Measurements from ENCODE around the gene MC1R.

Gene MC1R

DNA sequence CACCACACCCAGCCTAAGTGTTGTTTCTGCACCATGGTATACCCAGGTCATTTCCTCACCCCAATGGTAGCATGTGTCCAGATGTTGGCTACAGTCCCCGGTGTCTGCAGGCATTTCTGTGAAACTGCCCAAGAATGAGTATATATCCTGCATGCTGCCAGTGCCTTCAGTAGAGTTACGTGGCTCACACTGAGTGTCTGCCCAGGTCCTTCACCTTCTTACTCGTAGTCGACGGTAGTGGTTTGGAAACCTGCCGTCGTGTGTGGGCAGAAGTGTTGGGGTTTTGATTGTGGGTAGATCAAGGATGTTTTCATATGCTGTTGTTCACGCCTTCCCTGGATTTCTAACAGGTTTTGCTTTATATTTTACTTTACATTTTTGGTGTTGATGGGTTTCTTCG, 28.5 kb upstream of the MC1R start:
- Histone ChIP-seq H4K20me1 (ENCODE audit: insufficient read depth) (no peaks in the 10 kb centered on the region), H3K4me1 (ENCODE audit: low read depth, poor library complexity, severe bottlenecking) (no peaks in the 10 kb centered on the region), H3K36me3 (ENCODE audit: insufficient read depth) (peaks cover 5% of the 10 kb centered on the region; the same call in 1 of the 2 replicates), H2AFZ (ENCODE audit: low read depth) (no peak overlapping the region), H3K9ac (no peak overlapping the region), H3K4me2 (no peak overlapping the region), H3K79me2 (ENCODE audit: insufficient read depth, low read depth) (no peaks in the 10 kb centered on the region), H3K27ac (no peak overlapping the region), H3K4me3 (IDR thresholded peaks at IDR 0.05; ENCODE audit: insufficient read depth, low read depth, low read length) (no peak overlapping the region), H3K27me3 (ENCODE audit: insufficient read depth, low read depth) (no peaks in the 10 kb centered on the region)
- TF ChIP-seq, protein P1, sequence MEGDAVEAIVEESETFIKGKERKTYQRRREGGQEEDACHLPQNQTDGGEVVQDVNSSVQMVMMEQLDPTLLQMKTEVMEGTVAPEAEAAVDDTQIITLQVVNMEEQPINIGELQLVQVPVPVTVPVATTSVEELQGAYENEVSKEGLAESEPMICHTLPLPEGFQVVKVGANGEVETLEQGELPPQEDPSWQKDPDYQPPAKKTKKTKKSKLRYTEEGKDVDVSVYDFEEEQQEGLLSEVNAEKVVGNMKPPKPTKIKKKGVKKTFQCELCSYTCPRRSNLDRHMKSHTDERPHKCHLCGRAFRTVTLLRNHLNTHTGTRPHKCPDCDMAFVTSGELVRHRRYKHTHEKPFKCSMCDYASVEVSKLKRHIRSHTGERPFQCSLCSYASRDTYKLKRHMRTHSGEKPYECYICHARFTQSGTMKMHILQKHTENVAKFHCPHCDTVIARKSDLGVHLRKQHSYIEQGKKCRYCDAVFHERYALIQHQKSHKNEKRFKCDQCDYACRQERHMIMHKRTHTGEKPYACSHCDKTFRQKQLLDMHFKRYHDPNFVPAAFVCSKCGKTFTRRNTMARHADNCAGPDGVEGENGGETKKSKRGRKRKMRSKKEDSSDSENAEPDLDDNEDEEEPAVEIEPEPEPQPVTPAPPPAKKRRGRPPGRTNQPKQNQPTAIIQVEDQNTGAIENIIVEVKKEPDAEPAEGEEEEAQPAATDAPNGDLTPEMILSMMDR (conservative IDR thresholded peaks at IDR 0.05; ENCODE audit: low read depth, low read length), result no peak

DNA sequence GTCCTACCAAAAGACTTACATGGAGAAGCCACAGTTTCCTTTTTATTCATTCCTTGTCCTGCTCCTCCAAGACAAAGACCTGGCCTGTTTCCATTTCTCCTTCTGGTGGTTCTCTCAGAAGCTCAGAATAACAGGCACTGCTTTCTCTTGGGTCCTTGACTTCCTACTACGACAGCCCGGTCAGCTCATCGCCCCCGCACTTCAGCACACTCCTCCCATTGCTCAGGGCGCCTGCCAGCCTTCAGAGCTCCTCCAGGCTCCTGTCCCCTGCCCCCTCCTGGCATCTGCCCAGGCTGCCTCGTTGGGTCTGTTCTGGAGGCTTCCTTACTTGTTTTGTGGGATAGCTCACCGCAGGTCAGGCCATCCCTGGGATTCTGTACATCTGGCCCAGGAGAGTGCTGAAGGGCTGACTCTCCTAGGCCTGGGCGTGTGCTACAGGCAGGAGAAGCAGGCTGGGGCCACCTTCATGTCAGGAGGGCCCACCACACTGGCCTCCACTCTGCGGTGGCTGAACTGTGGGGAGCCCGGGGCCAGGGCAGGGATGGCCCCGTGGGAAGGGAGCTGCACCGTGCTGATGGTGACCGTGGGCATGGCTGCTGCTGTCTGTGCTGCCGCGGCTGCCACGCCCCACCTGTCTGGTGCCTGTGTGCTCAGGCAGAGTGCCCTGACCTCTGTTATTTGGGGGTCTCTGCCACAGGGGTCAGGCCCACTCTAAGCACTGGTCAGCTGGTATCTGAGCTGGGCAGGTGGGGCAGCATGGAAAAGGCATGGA, 27.6 kb upstream of the MC1R start:
- Histone ChIP-seq H3K36me3 (ENCODE audit: insufficient read depth) (no peaks in the 10 kb centered on the region; the same call in 1 of the 2 replicates), H4K20me1 (ENCODE audit: insufficient read depth) (no peaks in the 10 kb centered on the region), H2AFZ (ENCODE audit: low read depth) (no peak overlapping the region), H3K4me1 (ENCODE audit: low read depth, poor library complexity, severe bottlenecking) (no peaks in the 10 kb centered on the region), H3K4me3 (IDR thresholded peaks at IDR 0.05; ENCODE audit: insufficient read depth, low read depth, low read length) (no peak overlapping the region), H3K27me3 (ENCODE audit: insufficient read depth, low read depth) (no peaks in the 10 kb centered on the region), H3K9ac (no peak overlapping the region), H3K79me2 (ENCODE audit: insufficient read depth, low read depth) (no peaks in the 10 kb centered on the region), H3K27ac (no peak overlapping the region), H3K4me2 (no peak overlapping the region)
- TF ChIP-seq, protein P1 (conservative IDR thresholded peaks at IDR 0.05; ENCODE audit: low read depth, low read length), result no peak

DNA sequence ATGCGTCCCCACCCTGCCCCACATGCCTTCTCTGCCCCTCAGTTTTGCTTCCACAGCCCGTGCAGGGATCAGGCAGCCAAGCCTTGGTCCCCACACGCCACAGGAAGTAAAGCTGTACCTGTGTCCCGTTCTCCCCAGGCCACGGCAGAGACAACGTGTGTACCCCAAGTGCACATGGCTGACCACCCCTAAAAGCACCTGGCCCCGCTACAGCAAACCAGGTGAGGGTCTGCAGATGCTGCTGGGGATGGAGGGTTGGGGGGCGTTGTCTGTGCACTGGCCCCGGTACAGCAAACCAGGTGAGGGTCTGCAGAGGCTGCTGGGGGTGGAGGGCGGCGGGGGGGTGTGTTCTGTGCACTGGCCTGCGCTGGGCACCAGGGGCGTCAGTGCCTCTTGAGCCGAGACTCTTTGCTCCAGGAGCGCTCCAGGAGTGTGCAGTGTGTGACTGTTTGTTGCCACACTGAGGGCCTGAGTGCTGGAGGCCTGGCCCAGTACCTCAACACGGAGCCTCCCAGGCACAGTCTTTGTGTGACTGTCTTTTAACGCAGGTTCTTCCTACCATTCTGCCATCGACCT, 26.5 kb upstream of the MC1R start:
- H3K27me3 ChIP-seq (ENCODE audit: insufficient read depth, low read depth), result no peaks in the 10 kb centered on the region
- no peaks in the 10 kb centered on the region for H3K4me1 ChIP-seq (ENCODE audit: low read depth, poor library complexity, severe bottlenecking)
- H3K36me3 ChIP-seq (ENCODE audit: insufficient read depth), result no peaks in the 10 kb centered on the region; the same call in 1 of the 2 replicates
- no peak overlapping the region for H3K4me3 ChIP-seq (IDR thresholded peaks at IDR 0.05; ENCODE audit: insufficient read depth, low read depth, low read length)
- no peak overlapping the region for H3K9ac ChIP-seq
- no peaks in the 10 kb centered on the region for H4K20me1 ChIP-seq (ENCODE audit: insufficient read depth)
- TF ChIP-seq, protein P1 (conservative IDR thresholded peaks at IDR 0.05; ENCODE audit: low read depth, low read length), result no peak
- no peak overlapping the region for H3K4me2 ChIP-seq
- no peak overlapping the region for H3K27ac ChIP-seq
- no peak overlapping the region for H2AFZ ChIP-seq (ENCODE audit: low read depth)
- H3K79me2 ChIP-seq (ENCODE audit: insufficient read depth, low read depth), result no peaks in the 10 kb centered on the region

DNA sequence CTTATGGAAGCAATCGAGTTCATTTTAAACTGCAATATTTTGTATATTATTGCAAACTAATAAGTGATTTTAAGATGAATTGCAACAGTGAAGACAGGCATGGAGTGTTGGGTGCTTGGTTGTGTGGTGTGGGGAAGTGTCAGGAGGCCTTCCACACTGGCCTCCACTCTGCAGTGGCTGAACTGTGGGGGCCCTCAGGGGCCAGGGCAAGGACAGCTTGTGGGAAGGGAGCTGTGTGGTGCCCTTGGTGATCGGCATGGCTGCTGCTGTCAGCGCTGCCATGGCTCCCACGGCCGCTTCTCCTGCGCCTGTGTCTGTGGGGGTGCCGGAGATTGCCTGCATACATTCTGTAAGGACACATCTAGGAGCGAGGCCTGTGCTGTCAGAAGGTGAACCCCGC, 26.0 kb upstream of the MC1R start:
- H3K27ac ChIP-seq, result no peak overlapping the region
- H3K4me1 ChIP-seq (ENCODE audit: low read depth, poor library complexity, severe bottlenecking), result no peaks in the 10 kb centered on the region
- no peaks in the 10 kb centered on the region; the same call in 1 of the 2 replicates for H3K36me3 ChIP-seq (ENCODE audit: insufficient read depth)
- no peaks in the 10 kb centered on the region for H4K20me1 ChIP-seq (ENCODE audit: insufficient read depth)
- H3K9ac ChIP-seq, result no peak overlapping the region
- no peak overlapping the region for H2AFZ ChIP-seq (ENCODE audit: low read depth)
- TF ChIP-seq, protein P1 (conservative IDR thresholded peaks at IDR 0.05; ENCODE audit: low read depth, low read length), result no peak
- no peaks in the 10 kb centered on the region for H3K27me3 ChIP-seq (ENCODE audit: insufficient read depth, low read depth)
- H3K4me3 ChIP-seq (IDR thresholded peaks at IDR 0.05; ENCODE audit: insufficient read depth, low read depth, low read length), result no peak overlapping the region
- H3K79me2 ChIP-seq (ENCODE audit: insufficient read depth, low read depth), result no peaks in the 10 kb centered on the region
- H3K4me2 ChIP-seq, result no peak overlapping the region
